GM19468 (cell line): ENCODE measurements around the gene CHIC2.

ENCODE experiments used
- ATAC-seq: cut with Tn5 transposase; IDR thresholded peaks from one replicate; pipeline ENCODE4 v1.9.1; 2021; ENCODE audit warnings: mild to moderate bottlenecking, moderate library complexity, moderate number of reproducible peaks; ENCODE audit not compliant: unreplicated experiment; ENCODE audit errors: extremely low read depth

Gene CHIC2

DNA sequence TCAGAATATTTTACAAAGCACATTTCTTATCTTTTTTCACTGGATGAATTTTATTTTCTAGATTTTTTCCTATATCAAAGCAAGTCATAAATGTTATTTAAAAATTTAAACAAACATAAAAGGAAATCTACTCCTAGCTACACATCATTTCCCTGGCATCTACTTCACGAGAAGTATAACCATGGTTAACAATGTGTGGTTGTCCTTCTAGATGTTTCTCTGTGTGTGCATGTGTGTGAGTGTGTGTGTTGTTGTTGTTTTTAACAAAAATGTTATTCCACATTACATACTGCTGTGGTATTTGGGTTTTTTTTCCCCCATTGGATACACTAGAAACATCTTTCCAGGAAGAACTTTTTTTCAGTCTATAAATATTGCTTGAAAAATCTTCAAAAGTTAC is 103.1 kb downstream of the CHIC2 start:
- no peak for ATAC-seq

DNA sequence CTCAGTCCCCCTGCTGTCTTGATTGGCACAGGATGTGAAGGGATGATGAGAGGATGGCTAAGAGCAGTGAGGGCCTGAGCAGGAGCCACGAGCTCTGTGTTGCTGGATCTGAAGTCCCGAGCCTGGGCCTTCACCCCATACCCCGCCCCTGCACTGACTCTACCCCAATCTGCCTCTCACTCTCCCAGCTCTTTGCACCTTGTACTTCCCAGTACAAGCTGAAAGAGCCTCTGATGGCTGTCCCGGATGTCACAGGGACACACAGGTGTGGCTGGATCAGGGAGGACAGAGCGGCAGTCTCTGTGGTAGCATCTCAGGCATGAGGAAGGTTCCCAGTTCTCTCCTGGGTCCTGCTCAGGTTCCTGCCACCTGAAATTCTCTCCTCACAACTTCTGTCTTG is 103.6 kb downstream of the CHIC2 start:
- ATAC-seq: no peak
